A549 (cell line): Measurements from ENCODE around the gene PITPNC1.

Experiments
- EP300 ChIP-seq, 2 experiments: fragments of >200 bp; sonication (Bioruptor Twin); formaldehyde crosslinking; IDR thresholded peaks; 2 replicates in 1 of 2; 3 replicates in 1 of 2; pipeline ENCODE4 v1.6.1; 2016 to 2017
- PBX3 ChIP-seq: IDR thresholded peaks from 2 replicates; pipeline ENCODE4 v1.6.1; 2012
- REST ChIP-seq: fragments of 200-600 bp; sonication (generic); IDR thresholded peaks from 2 replicates; pipeline ENCODE4 v1.6.1; 2016; ENCODE audit warnings: antibody characterized with exemption, mild to moderate bottlenecking, moderate library complexity
- SREBF2 ChIP-seq: fragments of 450-650 bp; IDR thresholded peaks from 2 replicates; pipeline ENCODE4 v1.6.1; 2014; ENCODE audit warnings: mild to moderate bottlenecking, moderate library complexity
- TF ChIP-seq, protein P1 (sequence below): fragments of >200 bp; sonication (Bioruptor Twin); formaldehyde crosslinking; IDR thresholded peaks from 3 replicates; pipeline ENCODE4 v1.5.1; 2016

- TF ChIP-seq REST, result no peak
- TF ChIP-seq, protein P1, sequence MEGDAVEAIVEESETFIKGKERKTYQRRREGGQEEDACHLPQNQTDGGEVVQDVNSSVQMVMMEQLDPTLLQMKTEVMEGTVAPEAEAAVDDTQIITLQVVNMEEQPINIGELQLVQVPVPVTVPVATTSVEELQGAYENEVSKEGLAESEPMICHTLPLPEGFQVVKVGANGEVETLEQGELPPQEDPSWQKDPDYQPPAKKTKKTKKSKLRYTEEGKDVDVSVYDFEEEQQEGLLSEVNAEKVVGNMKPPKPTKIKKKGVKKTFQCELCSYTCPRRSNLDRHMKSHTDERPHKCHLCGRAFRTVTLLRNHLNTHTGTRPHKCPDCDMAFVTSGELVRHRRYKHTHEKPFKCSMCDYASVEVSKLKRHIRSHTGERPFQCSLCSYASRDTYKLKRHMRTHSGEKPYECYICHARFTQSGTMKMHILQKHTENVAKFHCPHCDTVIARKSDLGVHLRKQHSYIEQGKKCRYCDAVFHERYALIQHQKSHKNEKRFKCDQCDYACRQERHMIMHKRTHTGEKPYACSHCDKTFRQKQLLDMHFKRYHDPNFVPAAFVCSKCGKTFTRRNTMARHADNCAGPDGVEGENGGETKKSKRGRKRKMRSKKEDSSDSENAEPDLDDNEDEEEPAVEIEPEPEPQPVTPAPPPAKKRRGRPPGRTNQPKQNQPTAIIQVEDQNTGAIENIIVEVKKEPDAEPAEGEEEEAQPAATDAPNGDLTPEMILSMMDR, result no peak
- no peak for TF ChIP-seq PBX3
- TF ChIP-seq EP300 (IDR thresholded peaks at IDR 0.05), result no peak
- no peak for TF ChIP-seq SREBF2
Measured at GRCh38 chr17:67725373-67725791, 348.3 kb downstream of the PITPNC1 start.
